Endothelial cell of umbilical vein (primary cell): ENCODE data around the gene SHCBP1L. TPM values are rescaled to one million over a fixed set of nuclear protein-coding genes. Genes with fewer than 3 reads are reported as not detected.

ENCODE experiments used
- BruUV-seq: library from RNA; stranded (reverse); fragments of 400-500 nt; replicated peaks from 2 replicates; lab custom pipeline; 2021; lab: Mats Ljungman, UMichigan
- CTCF ChIA-PET: fragments of 300-600, 350-600 bp; sonication (Branson Sonifier 250); formaldehyde crosslinking; loops from one replicate; lab custom pipeline; 2021; ENCODE audit warnings: antibody characterized with exemption, inconsistent platforms; lab: Charles Lee
- POLR2A ChIA-PET: fragments of 300-600, 350-600 bp; sonication (Branson Sonifier 250); formaldehyde crosslinking; loops from one replicate; lab custom pipeline; 2021; ENCODE audit warnings: antibody characterized with exemption, inconsistent platforms; lab: Charles Lee
- DNase-seq: peaks from one replicate; pipeline ENCODE4 v3.0.0-alpha.2; 2011; ENCODE audit warnings: low read depth, low spot score
- FAIRE-seq: peaks from 2 replicates; lab custom pipeline; 2011; peaks lifted over from hg19 to GRCh38; lab: Jason Lieb, UNC
- H2AFZ ChIP-seq: 2 replicates; pipeline ENCODE4 v1.6.0; 2012; ENCODE audit warnings: low read depth, low read length, control low read depth, inconsistent platforms
- H3K27ac ChIP-seq: 2 replicates; pipeline ENCODE4 v1.5.1; 2011; ENCODE audit warnings: low read depth, mild to moderate bottlenecking, control low read depth, low read length, moderate library complexity; ENCODE audit not compliant: insufficient read depth
- H3K27me3 ChIP-seq, 2 experiments: 2 replicates each; pipeline versions ENCODE4 v1.6.0 to v1.6.1; 2011; ENCODE audit warnings: low read length in 2 of 2, mixed read lengths in 1 of 2; ENCODE audit not compliant: control insufficient read depth in 2 of 2, insufficient read depth in 2 of 2
- H3K36me3 ChIP-seq, 2 experiments: 2 replicates in 1 of 2; 3 replicates in 1 of 2; pipeline ENCODE4 v1.5.1; 2011; ENCODE audit warnings: low read length in 2 of 2, mild to moderate bottlenecking in 1 of 2, moderate library complexity in 1 of 2; ENCODE audit not compliant: control insufficient read depth in 2 of 2, insufficient read depth in 2 of 2; ENCODE audit errors: extremely low read depth in 1 of 2
- H3K4me1 ChIP-seq: 3 replicates; pipeline ENCODE4 v1.5.1; 2011; ENCODE audit warnings: mild to moderate bottlenecking, low read length; ENCODE audit not compliant: control insufficient read depth, insufficient read depth; ENCODE audit errors: extremely low read depth
- H3K4me2 ChIP-seq: 2 replicates; pipeline ENCODE4 v1.6.1; 2011; ENCODE audit warnings: low read length, control low read depth, mixed read lengths; ENCODE audit not compliant: insufficient read depth
- H3K4me3 ChIP-seq, 3 experiments: fragments of 200-600 bp in 1 of 3; sonication (generic), shearing (Covaris generic) in 1 of 3; replicated peaks in 1 of 3; 2 replicates each; pipeline ENCODE4 v1.5.1; 2011 to 2016; ENCODE audit warnings: control low read depth in 3 of 3, low read length in 3 of 3, mild to moderate bottlenecking in 2 of 3, inconsistent platforms in 1 of 3, low read depth in 1 of 3, moderate library complexity in 1 of 3; ENCODE audit not compliant: insufficient read depth in 1 of 3
- H3K79me2 ChIP-seq: 2 replicates; pipeline ENCODE4 v1.6.0; 2012; ENCODE audit warnings: low read length, inconsistent platforms; ENCODE audit not compliant: control insufficient read depth, insufficient read depth
- H3K9ac ChIP-seq: replicated peaks from 2 replicates; pipeline ENCODE3; 2011; ENCODE audit warnings: low read length, control low read depth; ENCODE audit not compliant: insufficient read depth; ENCODE audit errors: extremely low read depth
- H3K9me1 ChIP-seq: replicated peaks from 3 replicates; pipeline ENCODE4 v1.6.0; 2011; ENCODE audit warnings: mild to moderate bottlenecking, low read length; ENCODE audit not compliant: control insufficient read depth, insufficient read depth; ENCODE audit errors: extremely low read depth
- H3K9me3 ChIP-seq: replicated peaks from 2 replicates; pipeline ENCODE4 v1.5.1; 2012; ENCODE audit warnings: low read length, inconsistent platforms; ENCODE audit not compliant: control insufficient read depth, insufficient read depth
- H4K20me1 ChIP-seq: replicated peaks from 2 replicates; pipeline ENCODE3; 2011; ENCODE audit warnings: mild to moderate bottlenecking, low read length; ENCODE audit not compliant: control insufficient read depth, insufficient read depth; ENCODE audit errors: extremely low read depth
- CTCF ChIP-seq, 2 donors: IDR thresholded peaks; 1 replicate in 1 of 2; 2 replicates in 1 of 2; pipeline ENCODE4 v1.5.1; 2011; ENCODE audit warnings: low read length in 2 of 2, mild to moderate bottlenecking in 2 of 2, moderate library complexity in 2 of 2, control low read depth in 1 of 2, inconsistent platforms in 1 of 2, low read depth in 1 of 2; ENCODE audit not compliant: insufficient read depth in 1 of 2; ENCODE audit errors: extremely low read depth in 1 of 2
- EZH2 ChIP-seq: IDR thresholded peaks from 2 replicates; pipeline ENCODE4 v1.6.1; 2012; ENCODE audit warnings: borderline replicate concordance, low read depth, mild to moderate bottlenecking, moderate library complexity, low read length, inconsistent platforms; ENCODE audit not compliant: severe bottlenecking
- FOS ChIP-seq: IDR thresholded peaks from 2 replicates; pipeline ENCODE4 v1.6.1; 2011; ENCODE audit warnings: mild to moderate bottlenecking, low read length, moderate library complexity, borderline replicate concordance; ENCODE audit not compliant: insufficient read depth
- GATA2 ChIP-seq: IDR thresholded peaks from 2 replicates; pipeline ENCODE4 v1.7.0; 2011; ENCODE audit warnings: low read depth, mild to moderate bottlenecking, moderate library complexity, mixed read lengths, low read length; ENCODE audit not compliant: insufficient read length, insufficient read depth
- JUN ChIP-seq: IDR thresholded peaks from 2 replicates; pipeline ENCODE4 v1.6.1; 2011; ENCODE audit warnings: borderline replicate concordance, low read depth; ENCODE audit not compliant: insufficient read length, insufficient read depth
- MYC ChIP-seq: IDR thresholded peaks from one replicate; pipeline ENCODE4 v1.6.1; 2011; ENCODE audit warnings: mild to moderate bottlenecking, low read depth, low read length
- POLR2A ChIP-seq: IDR thresholded peaks from 2 replicates; pipeline ENCODE4 v1.6.1; 2012; ENCODE audit warnings: low read depth, mild to moderate bottlenecking, control low read depth, low read length
- POLR2AphosphoS5 ChIP-seq: IDR thresholded peaks from 2 replicates; pipeline ENCODE4 v1.6.1; 2012; ENCODE audit warnings: low read depth, mild to moderate bottlenecking, control low read depth, low read length, moderate library complexity; ENCODE audit not compliant: insufficient read depth
- dilution Hi-C: fragments of 300-500 bp; cut with MboI; formaldehyde crosslinking; loops from one replicate; pipeline ENCODE4 v1.15.0; 2019; ENCODE audit warnings: low sequenced_read_pairs; ENCODE audit not compliant: extremely low pct_ligation_motif_present
- intact Hi-C: fragments of 100-400 bp; cut with micrococcal nuclease; formaldehyde crosslinking; loops from one replicate; pipeline ENCODE4 v1.10.0; 2022
- polyA plus RNA-seq, 4 experiments: library from polyadenylated mRNA; depleted of rRNA in 3 of 4; stranded (reverse) in 3 of 4; unstranded in 1 of 4; fragments of >200 nt; gene quantifications; 2 replicates each; pipeline versions ENCODE4 v1.2.1 to v1.2.3, GENCODE V29; 2011 to 2012; ENCODE audit warnings: missing spikeins in 1 of 4
- total RNA-seq: library from RNA; stranded (reverse); gene quantifications from 2 replicates; pipeline ENCODE4 v1.2.3, GENCODE V29; 2021
- TF ChIP-seq, protein P1 (sequence below): IDR thresholded peaks from 2 replicates; pipeline ENCODE4 v1.6.1; 2011; ENCODE audit not compliant: insufficient read depth, insufficient read length

SHCBP1L gene
- total and polyA plus RNA-seq, 2 donors (not counting 3 experiments of a cell fraction or from before 2014, with no cell fraction given) = not detected

- no peaks in the 10 kb centered on the region for H3K4me1 ChIP-seq
- H3K36me3 ChIP-seq = peaks cover 39 to 64% of the 10 kb centered on the region in 2 experiments
- H3K27ac ChIP-seq = no peak overlapping the region
- dilution Hi-C loops = no loop called here
- TF ChIP-seq POLR2AphosphoS5 = no peak
- no peak for TF ChIP-seq POLR2A
- TF ChIP-seq FOS = no peak
- no peak for TF ChIP-seq JUN
- no peak for TF ChIP-seq MYC
- TF ChIP-seq GATA2 = no peak
- no peak for TF ChIP-seq CTCF (IDR thresholded peaks at IDR 0.05; ENCODE audit: extremely low read depth in 1 of 2, insufficient read depth in 1 of 2, low read depth in 1 of 2, low read length in 2 of 2)
- no peak overlapping the region for H3K9ac ChIP-seq
- no peaks in the 10 kb centered on the region for H3K27me3 ChIP-seq
- DNase-seq = no peak
- ChIA-PET CTCF (no interaction called here), POLR2A (no interaction called here)
- BruUV-seq = no TSS peak
- H2AFZ ChIP-seq = no peak overlapping the region
- peaks cover 9% of the 10 kb centered on the region for H4K20me1 ChIP-seq
- no peaks in the 10 kb centered on the region for H3K9me3 ChIP-seq
- H3K9me1 ChIP-seq = no peaks in the 10 kb centered on the region
- intact Hi-C loops = no loop called here
- no peak overlapping the region for H3K4me2 ChIP-seq
- H3K79me2 ChIP-seq = peaks cover 46% of the 10 kb centered on the region
- no peak overlapping the region for H3K4me3 ChIP-seq
- no peak for FAIRE-seq
Measured at GRCh38 chr1:182860658-182861057, 92.3 kb downstream of the SHCBP1L start.

DNA sequence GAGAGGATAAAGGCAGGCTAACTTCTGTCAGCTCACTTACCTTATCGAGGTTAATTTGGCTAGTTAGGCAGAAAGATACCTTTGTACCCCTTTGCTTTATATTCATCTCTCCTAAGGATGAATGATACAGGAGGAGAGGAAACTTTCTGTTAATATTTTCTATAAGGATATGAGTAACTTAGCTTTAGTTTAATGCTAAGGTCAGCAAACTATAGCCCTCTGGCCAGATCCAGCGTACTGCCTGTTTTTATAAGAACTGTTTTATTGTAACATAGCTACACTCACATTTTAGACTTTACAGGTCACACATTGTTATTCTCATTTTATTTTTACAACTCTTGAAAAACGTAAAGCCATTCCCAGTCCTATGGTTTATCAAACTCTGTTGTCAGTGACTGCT lies 95.8 kb downstream of the SHCBP1L start:
- dilution Hi-C loops (no loop called here), intact Hi-C loops (no loop called here)
- Histone ChIP-seq H3K79me2 (peaks cover 56% of the 10 kb centered on the region), H2AFZ (no peak overlapping the region), H3K4me3 (no peak overlapping the region), H3K9me3 (no peaks in the 10 kb centered on the region), H3K27me3 (no peaks in the 10 kb centered on the region), H3K36me3 (peaks cover 53 to 78% of the 10 kb centered on the region in 2 experiments), H3K9me1 (no peaks in the 10 kb centered on the region), H3K27ac (no peak overlapping the region), H3K4me2 (no peak overlapping the region), H3K4me1 (no peaks in the 10 kb centered on the region), H4K20me1 (peaks cover 12% of the 10 kb centered on the region), H3K9ac (no peak overlapping the region)
- no TSS peak for BruUV-seq
- POLR2A ChIA-PET = no interaction called here
- DNase-seq (no peak), FAIRE-seq (no peak)
- TF ChIP-seq POLR2A (no peak), JUN (no peak), MYC (no peak), GATA2 (no peak), POLR2AphosphoS5 (no peak), CTCF (IDR thresholded peaks at IDR 0.05; ENCODE audit: extremely low read depth in 1 of 2, insufficient read depth in 1 of 2, low read depth in 1 of 2, low read length in 2 of 2) (no peak), EZH2 (no peak), FOS (no peak)
- TF ChIP-seq, protein P1, sequence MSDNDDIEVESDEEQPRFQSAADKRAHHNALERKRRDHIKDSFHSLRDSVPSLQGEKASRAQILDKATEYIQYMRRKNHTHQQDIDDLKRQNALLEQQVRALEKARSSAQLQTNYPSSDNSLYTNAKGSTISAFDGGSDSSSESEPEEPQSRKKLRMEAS = no peak
- CTCF ChIA-PET = no interaction called here
